HG02759 (cell line): ENCODE measurements around the gene CD200.

Experiments used
- ATAC-seq: cut with Tn5 transposase; IDR thresholded peaks from one replicate; pipeline ENCODE4 v1.9.1; 2021; ENCODE audit warnings: mild to moderate bottlenecking, moderate library complexity; ENCODE audit not compliant: unreplicated experiment

CD200 gene

DNA sequence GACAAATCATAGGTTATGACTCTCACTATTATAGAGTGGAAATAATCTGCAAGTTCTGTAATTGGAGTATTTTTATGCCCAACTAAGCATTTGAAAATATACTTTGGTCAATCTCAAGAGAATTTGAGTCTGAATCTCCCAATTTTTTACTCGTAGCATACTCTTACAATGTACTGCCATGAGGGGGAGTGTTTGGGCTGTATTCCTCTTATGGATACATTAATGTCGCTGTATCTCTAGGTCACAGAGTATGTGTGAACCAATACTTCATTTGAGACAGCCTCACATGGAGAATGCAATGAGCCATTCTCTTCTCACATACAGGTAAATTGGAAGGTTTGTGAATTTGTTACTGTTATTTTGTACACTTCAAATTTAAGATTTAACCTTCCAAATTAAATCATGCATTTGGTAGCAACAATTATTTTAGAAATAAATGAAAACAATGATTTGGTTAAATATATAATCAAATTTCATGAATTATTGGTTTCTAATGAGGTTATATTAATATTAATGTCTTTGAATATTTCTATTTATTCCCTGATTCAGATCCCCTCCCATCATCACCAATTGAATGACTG, 5.5 kb upstream of the CD200 start:
- ATAC-seq: peak; percentile 97

DNA sequence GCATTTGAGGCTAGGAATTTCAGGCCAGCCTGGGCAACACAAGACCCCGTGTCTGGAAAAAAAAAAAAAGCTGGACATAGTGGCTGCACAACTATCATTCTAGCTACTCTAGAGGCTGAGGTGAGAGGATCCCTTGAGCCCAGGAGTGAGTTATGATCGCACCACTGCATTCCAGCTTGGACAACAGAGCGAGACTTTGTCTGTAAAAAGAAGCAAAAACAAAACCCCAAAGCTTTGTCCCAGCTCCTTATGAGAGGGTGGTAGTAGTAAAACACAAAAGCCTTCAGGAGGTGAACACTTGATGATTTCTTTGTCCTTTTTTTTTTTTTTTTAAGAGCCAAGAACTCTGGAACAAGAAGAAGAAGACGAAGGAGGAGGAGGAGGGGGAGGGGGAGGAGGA, 1.1 kb upstream of the CD200 start:
- no peak for ATAC-seq

DNA sequence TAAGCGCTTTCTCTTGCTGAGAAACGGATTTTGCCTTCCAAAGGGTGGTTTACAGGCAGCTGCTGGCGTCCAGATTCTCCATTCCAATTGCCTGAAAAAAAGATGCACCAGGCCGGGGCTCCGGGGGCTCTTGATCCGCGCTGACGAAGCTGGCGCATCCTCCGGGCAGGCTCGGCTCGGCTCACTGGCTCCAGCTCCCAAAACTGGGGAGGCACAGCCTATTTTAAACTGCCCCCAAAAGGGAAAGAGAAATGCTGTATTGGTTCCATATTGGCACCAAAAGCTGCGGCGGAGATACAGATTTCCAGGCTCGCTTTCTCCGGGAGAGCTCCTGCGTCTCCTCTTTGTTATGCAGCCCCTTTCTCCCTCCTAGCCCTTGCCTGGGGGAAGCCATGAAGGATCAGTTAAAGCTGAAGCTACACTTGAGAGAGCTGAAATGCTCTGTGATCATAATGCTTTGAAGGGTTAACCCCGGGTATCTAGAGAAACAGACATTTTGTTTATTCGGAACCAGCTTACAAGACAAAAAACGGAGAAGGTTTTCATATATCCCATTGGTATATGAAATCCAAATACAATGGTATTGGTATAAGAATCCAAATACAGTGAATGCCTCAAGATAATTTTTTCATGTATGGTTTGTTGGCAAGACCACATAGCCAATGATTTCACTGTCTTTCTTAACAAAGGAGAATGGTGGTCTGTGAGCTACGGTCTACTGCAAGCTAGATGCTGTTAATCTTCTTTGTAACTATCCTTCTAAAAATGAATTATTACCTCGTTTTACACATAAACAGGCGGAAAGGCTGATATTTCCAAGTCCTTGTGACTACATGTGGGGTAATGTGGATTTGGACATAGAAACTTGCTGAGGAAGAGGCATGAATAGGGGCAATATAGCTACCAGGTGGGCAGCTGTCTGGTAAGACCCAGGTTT, 693 bp downstream of the CD200 start:
- ATAC-seq: peak; percentile 59

DNA sequence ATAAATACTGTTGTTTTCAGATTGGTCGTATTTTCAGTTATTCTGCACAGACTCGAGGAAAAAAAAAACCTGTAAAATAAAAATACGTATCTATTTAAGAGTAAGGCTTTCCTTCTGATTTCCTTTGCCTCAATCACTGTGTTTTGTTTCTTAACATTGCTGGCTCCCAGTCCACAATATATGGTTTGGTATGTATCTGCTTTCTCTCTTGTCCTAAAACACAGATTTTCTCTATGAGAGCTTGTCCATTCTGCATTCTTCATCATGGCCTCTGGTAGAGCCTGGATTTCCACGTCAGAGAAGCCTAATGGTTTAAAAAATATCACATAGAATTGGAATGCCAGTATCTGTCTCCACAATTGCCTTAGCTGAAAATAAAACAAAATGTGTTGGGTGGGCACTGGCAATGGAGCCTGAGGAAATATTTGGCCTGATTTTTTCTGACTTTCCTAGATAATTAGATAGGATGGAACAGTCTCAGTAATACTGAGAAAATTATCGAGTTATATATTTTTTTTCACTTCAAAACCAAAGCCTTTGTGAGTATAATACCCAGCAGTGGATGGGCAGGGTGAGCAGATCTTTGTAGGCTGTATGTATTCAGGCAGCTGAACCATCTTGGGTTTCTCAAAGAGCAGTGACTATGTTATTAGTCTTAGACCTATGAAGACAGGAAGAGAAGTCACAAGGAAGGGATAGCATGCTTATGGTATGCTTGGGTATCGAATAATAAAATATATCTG, 1.9 kb downstream of the CD200 start:
- ATAC-seq: no peak

DNA sequence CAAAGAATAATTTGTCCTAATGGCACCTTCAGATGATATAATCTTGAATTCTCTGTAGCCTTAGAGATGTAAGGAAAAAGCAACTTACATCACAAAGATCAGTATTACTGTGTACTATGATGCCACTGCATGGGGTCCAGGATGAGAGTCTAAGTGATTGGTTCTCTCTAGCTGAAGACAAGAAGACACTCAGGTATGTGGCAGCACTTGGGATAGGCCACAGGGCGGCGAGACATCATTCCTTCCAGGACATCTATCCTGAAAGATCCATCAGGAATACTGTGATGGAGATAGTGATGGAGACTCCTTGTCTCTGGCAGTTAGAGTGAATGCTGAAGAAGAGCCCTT, 2.5 kb downstream of the CD200 start:
- no peak for ATAC-seq

DNA sequence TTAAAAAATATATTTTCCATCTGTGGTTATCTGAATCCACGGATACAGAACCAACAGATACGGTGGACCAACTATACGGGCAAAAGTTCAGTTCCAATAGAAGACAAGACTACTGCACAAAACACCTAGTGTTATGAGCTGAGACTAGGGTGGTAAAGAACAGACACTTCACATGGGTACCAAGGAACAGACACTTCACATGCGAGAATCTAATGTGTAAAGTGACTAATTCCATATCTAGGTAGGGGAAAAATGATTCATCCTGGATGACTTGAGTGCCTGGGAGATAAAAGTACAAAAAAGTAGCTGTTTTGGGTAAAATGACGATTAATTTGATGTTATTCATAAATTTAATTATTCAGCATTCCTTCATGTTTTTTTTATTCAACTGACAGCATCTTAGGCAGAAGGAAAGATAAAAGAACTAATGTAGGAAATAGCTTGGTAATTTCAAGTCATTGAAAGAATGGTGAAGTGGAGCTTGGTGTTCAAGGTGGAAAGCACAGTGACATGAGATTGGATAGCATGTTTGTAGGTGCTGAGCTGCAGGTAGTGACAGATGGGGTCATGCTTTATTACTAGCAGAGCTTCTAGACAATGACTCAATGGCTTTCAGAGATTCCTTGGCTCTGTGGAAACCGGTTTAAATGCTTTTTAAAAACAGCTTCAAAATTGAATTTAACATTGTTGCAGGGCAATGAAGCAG, 5.2 kb downstream of the CD200 start:
- no peak for ATAC-seq

DNA sequence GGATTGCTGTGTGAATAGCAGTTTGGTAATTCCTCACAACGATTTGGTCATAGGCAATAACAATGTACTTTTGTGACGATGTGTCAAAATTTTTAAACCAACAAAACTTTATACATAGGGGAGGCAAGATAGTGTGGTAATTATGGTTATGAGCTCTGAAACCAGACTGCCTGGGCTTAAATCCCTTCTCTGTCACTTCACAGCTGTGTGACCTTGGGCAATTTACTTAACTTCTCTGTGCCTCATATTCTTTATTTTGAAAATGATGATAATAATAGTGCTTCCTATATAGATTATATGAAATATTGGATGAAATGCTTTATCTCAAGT, 5.7 kb downstream of the CD200 start:
- ATAC-seq: no peak

DNA sequence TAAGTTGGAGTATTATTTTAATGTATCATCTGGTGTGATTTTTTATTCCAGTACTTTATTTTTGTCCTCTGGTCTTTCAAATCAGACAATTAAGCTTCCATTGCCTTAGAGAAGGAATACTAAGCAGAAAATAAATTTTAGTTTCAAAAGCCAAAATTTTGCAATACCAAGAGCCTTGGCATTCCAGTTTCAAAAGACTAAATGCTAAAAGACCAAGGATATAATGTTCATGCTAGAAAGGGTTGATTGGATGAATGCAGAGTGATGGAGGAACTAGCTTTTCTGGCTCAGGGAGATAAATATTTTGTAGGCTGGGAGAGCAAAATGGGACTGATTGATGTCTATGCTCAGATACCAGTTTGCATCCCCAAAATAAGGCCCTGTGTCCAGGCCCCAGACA, 6.2 kb downstream of the CD200 start:
- ATAC-seq: no peak

DNA sequence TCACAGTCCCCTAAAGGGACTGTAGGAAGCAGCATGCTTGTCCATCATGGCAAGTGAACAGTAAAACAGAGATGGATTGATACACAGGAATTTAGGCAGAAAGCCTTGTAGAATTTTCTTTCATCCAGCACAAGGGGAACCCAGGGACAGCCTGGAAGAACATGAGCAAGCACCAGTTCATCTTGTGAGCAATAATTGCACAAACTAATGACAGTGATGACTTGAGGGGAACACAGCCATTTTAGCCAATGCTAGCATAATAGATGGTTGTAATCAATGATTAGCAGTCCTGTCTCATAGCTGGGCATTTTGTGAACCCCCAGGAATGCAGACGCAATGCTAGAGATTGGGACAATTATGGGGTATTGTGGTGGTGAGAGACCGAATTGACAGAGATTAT, 6.7 kb downstream of the CD200 start:
- ATAC-seq: no peak

DNA sequence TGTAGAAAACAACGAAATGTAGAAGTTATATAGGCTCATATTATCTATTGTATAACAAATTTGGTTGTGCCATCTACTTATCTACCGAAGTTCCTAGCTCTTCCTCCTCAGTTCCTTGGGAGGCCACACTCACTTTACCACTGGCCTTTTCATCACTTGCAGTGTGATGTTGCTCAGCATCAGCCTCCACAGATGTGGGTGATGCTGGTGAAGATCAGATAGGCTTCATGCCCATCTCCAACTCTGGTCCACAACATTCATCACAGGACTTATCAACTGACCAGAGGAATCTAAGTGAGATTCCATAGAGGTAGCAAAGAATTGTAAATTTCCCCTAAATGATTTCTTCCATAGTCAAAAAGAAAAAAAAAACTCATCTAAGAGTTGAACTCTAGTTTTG, 8.4 kb downstream of the CD200 start:
- ATAC-seq: no peak

DNA sequence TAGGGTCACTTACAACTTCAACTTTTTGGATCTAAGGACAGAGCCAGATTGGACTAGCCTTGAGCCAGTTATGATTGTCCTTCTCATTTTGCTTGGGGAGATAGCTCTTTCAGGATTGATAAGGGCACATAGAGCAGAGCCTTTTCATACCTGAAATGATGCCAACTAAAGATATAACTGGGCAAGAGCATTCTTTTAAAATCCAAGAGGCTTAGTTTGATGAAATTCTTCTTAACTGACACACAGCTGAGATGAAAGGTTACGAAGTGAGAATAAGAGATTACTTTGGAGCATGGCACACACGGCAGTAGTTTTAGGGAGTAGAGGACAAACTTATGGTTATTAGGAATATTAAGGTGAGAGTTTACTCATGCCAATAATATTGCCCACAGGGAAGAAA, 12.7 kb downstream of the CD200 start:
- no peak for ATAC-seq

DNA sequence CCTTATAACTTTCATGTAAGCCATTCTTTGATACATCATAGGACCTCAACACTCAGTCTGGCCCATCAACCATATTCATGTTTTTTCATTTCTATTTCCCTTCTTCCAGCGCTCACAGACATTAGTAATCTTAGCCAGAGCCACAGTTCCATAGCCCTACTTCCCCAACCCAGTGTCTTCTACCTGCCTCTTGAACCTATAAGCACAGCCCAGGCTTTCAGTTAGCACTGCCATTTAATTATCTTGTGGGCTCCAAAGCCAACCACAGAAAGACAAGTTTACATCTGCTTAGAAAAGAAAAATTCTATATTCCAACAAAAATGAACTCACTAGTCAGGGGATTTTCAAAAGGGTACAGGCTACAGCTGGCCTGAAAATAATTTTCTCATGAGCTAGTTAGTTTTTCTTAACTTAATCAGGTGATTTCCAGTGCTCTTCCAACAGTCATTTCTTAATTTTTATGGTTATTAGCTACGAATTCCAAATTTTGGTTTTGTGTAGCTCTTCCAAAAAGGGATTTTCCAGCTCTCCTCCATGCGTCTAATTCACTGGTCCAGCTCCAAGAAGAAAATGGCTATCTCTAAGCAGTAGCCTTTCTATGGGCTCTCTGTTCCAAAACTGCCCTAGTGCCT, 13.7 kb downstream of the CD200 start:
- no peak for ATAC-seq

DNA sequence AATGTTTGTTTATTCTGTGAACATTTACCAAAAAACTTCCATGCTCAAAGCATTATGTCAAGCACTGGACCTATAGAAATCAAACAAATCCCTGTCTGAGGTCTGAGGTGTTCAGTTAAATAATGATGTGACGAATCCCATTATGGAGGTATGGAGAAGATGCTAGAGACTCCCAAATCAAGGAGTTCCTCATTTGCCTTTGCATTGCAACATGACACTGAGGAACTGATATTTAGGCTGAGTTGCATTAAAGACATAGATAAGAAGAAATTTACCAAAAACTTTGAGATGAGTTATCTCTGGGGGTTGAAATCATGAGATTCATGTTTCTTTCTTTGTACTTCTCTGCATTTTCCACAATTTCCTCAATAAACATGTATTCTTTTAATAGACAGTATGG, 16.0 kb downstream of the CD200 start:
- no peak for ATAC-seq

DNA sequence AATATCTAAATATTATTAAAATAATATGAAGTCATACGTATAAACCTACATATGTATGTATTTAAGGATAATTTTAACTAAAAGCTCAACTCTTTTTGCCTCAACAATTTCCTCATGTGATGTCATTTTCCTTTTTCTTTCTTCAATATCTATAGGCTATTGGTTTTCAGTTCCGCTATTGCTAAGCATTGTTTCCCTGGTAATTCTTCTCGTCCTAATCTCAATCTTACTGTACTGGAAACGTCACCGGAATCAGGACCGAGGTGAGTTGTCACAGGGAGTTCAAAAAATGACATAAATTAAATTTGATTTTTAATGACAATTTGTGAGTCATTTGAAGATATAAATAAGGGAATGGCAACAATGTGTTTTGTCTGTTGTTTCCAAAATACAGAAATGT, 16.6 kb downstream of the CD200 start:
- ATAC-seq: no peak

DNA sequence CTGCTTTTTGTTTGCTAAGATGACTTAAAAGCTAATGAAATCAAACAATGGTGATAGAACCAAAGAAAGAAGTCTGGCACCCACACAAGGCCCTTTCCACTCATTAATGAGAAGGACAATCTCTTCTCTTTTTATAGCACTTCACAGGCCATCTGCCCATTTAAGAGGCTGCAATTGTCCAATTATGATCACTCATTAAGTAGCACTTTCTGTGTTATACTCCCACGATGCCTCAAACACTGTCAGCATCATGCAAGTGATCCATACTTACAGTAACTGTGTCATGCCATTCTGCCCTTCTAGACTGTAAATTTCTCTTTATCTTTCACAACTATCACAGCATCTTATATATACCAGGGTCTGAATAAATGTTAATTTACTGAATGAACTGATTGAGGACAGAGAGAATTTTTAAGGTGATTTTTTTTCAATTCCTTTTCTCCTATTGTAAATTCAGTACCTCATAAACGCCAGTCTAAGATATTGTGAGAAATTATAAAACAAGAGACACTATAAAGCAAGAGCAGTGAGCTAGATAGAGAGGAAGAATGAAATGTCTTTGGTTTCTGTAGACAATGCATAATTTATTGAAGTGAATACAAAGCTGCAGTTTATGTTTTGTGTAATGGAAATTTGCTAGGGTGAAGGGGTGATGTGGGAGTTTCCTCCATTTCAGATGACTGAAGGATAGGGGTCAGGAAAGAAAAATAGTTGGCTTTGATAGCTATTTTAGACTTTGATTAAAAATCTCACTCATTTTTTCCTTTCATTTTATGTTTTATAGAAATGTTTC, 17.3 kb downstream of the CD200 start:
- no peak for ATAC-seq

DNA sequence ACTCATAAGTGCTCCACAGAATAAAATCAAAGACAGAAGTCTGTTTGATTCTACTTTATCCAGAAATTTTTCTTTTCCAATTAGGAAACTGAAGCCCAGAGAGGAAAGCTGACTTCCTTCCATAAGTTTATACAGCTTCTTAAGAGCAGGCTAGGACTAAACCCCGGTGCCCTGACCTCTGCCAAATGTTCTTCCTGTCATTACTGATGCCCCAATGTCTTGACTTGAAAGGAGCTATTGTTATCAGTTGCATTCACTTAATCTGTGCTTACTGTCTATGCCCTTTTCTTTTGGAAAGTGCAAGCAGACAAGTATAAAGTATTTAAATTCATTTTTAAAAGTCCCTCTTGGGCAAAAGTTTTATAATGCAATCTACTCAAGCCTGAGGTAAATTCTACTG, 18.1 kb downstream of the CD200 start:
- ATAC-seq: no peak

DNA sequence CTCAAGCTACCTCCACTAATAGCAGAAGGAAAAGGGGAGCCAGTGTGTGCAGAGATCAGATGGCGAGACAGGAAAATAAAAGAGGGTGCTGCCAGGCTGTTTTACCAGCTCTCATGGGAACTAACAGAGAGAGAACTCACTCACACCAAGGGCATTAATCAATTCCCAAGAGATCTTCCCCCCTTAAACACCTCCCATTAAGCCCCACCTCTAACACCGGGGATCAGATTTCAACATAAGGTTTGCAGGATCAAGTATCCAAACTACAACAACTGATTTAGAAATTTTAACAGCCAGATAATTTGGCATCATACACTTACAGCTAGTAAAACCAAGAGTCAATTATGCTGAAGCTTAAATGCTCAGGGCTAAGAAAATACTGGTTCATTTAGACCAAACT, 18.9 kb downstream of the CD200 start:
- ATAC-seq: no peak

DNA sequence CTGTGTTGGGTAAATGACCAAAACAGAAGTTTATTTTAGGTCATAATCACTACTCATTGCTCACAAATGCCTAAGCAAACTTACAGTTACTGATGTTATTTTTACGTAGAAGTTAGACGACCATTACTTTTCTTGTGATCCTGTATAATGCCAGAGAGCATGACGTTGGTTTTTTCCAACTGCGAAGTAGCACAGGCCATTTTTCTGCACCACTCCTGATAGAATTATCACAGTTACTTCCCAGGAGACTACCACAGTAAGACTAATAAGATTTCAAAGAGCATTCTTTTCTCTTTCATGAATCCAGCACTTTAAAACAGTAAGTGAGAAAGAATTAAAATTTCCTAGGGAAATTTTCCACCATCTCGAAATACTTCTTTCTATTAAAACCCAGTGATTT, 19.8 kb downstream of the CD200 start:
- ATAC-seq: no peak

DNA sequence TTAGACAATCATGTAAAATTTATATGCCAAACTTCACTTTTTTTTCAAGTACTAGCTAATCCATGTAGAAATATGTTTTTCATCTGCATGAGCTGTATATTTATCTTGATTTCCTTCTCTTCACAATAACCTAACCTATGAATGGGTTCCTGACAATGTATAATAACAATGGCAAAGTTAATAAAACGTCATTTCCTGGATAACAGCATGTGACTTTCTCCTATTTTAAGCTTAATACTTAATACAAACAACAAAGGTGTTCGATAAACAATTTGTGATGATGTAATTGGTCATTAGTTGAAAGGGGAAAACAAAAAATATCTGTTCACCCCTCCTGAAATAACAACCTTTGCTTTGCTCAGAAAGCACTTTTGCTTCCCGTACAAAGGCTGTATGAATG, 20.4 kb downstream of the CD200 start:
- ATAC-seq: no peak

DNA sequence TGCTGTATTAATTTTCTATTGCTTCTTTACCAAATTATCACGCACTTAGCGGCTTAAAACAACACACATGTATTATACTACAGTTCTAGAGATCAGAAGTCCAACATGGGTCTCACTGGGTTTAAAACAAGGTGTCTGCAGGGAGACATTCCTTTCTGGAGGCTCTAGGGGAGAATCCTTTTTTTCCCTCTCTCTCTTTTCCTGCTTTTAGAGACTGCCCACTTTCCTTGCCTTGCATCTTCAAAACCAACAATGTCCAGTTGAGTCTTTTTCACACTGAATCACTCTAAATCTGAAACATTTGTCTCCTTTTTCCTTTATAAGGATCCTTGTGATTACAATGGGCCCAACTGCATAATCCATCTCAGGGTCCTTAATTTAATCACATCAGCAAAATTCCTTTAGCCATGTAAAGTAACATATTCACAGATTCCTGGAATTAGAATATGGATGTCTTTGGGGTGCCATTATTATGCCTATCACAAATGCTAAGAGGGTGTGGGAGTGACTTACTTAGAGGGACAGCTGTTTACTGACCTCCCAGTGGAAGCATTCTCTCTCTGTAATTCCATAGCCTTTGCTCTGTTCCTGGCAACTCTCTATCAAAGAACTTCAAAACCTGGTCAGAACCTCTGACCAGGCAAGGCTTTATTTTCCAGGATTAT, 21.8 kb downstream of the CD200 start:
- ATAC-seq: no peak
